CD14-positive monocyte (primary cell): Measurements from ENCODE around the gene AQR. TPM values are rescaled to one million over a fixed set of nuclear protein-coding genes. Genes with fewer than 3 reads are reported as not detected.

Experiments used
- DNase-seq, 3 donors: peaks; one replicate each; pipeline ENCODE4 v3.0.0-alpha.2; 2011 to 2022
- H2AFZ ChIP-seq: 2 replicates; pipeline ENCODE4 v1.6.0; 2012; ENCODE audit warnings: mild to moderate bottlenecking, low read depth, low read length, inconsistent platforms; ENCODE audit not compliant: insufficient read depth, poor library complexity, severe bottlenecking
- H3K27ac ChIP-seq, 2 donors: 1 replicate in 1 of 2; 2 replicates in 1 of 2; pipeline ENCODE4 v1.5.1; 2012 to 2013; ENCODE audit warnings: low read length in 2 of 2, control low read depth in 1 of 2, inconsistent platforms in 1 of 2, low read depth in 1 of 2, mild to moderate bottlenecking in 1 of 2
- H3K27me3 ChIP-seq, 2 donors: one replicate each; pipeline versions ENCODE4 v1.6.0 to v1.6.1; 2011 to 2013; ENCODE audit warnings: low read length in 2 of 2; ENCODE audit not compliant: control insufficient read depth in 2 of 2, insufficient read depth in 2 of 2
- H3K36me3 ChIP-seq, 2 donors: replicated peaks in 1 of 2; 1 replicate in 1 of 2; 2 replicates in 1 of 2; pipeline versions ENCODE4 v1.5.1 to v1.6.1; 2012 to 2013; ENCODE audit warnings: low read length in 2 of 2, control low read depth in 1 of 2, inconsistent platforms in 1 of 2, mild to moderate bottlenecking in 1 of 2; ENCODE audit not compliant: insufficient read depth in 2 of 2, control insufficient read depth in 1 of 2
- H3K4me1 ChIP-seq, 2 donors: 1 replicate in 1 of 2; 2 replicates in 1 of 2; pipeline versions ENCODE4 v1.5.1 to v1.6.1; 2012 to 2013; ENCODE audit warnings: low read length in 2 of 2, control low read depth in 1 of 2, inconsistent platforms in 1 of 2, mild to moderate bottlenecking in 1 of 2, moderate library complexity in 1 of 2; ENCODE audit not compliant: insufficient read depth in 2 of 2, control insufficient read depth in 1 of 2
- H3K4me2 ChIP-seq: replicated peaks from 2 replicates; pipeline ENCODE3; 2012; ENCODE audit warnings: low read length, moderate library complexity, mild to moderate bottlenecking; ENCODE audit not compliant: poor library complexity, severe bottlenecking; ENCODE audit errors: extremely low read depth
- H3K4me3 ChIP-seq, 3 experiments: fragments of 200-600 bp in 1 of 3; sonication (generic) in 1 of 3; replicated peaks in 1 of 3; 1 replicate in 2 of 3; 2 replicates in 1 of 3; pipeline ENCODE4 v1.5.1; 2011 to 2013; ENCODE audit warnings: low read length in 3 of 3, mild to moderate bottlenecking in 3 of 3, control low read depth in 2 of 3, low read depth in 2 of 3, inconsistent platforms in 1 of 3, moderate library complexity in 1 of 3
- H3K79me2 ChIP-seq: 2 replicates; pipeline ENCODE4 v1.6.0; 2012; ENCODE audit warnings: mild to moderate bottlenecking, control low read depth, inconsistent platforms, low read length, moderate library complexity; ENCODE audit not compliant: insufficient read depth
- H3K9ac ChIP-seq: 2 replicates; pipeline ENCODE4 v1.6.0; 2017; ENCODE audit warnings: low read length, mild to moderate bottlenecking; ENCODE audit not compliant: insufficient read depth, poor library complexity, severe bottlenecking
- H3K9me3 ChIP-seq, 2 donors: replicated peaks in 1 of 2; 1 replicate in 1 of 2; 2 replicates in 1 of 2; pipeline versions ENCODE4 v1.5.1 to v1.6.1; 2012 to 2013; ENCODE audit warnings: low read length in 2 of 2, control low read depth in 1 of 2; ENCODE audit not compliant: control insufficient read depth in 1 of 2, insufficient read depth in 1 of 2
- H4K20me1 ChIP-seq: 2 replicates; pipeline ENCODE4 v1.6.0; 2012; ENCODE audit warnings: mild to moderate bottlenecking, low read length, control low read depth, moderate library complexity; ENCODE audit not compliant: insufficient read depth
- H3K27ac Mint-ChIP-seq, 7 donors: one replicate each; pipeline ENCODE4 v1.8.0; 2020; ENCODE audit warnings: mild to moderate bottlenecking in 7 of 7, mixed read lengths in 7 of 7, moderate library complexity in 6 of 7, inconsistent platforms in 2 of 7
- H3K27me3 Mint-ChIP-seq, 3 donors: one replicate each; pipeline ENCODE4 v1.8.0; 2021 to 2022; ENCODE audit warnings: low read depth in 3 of 3, mild to moderate bottlenecking in 3 of 3, mixed read lengths in 3 of 3, moderate library complexity in 3 of 3, inconsistent platforms in 1 of 3
- H3K36me3 Mint-ChIP-seq, 2 donors: one replicate each; pipeline ENCODE4 v1.8.0; 2020; ENCODE audit warnings: mixed read lengths in 2 of 2, inconsistent platforms in 1 of 2, mild to moderate bottlenecking in 1 of 2
- H3K4me1 Mint-ChIP-seq: one replicate; pipeline ENCODE4 v1.8.0; 2020; ENCODE audit warnings: mild to moderate bottlenecking, mixed read lengths
- H3K4me3 Mint-ChIP-seq, 2 donors: one replicate each; pipeline ENCODE4 v1.8.0; 2020; ENCODE audit warnings: mild to moderate bottlenecking in 2 of 2, mixed read lengths in 2 of 2, moderate library complexity in 1 of 2
- H3K9me3 Mint-ChIP-seq, 7 donors: one replicate each; pipeline ENCODE4 v1.8.0; 2020 to 2022; ENCODE audit warnings: mixed read lengths in 7 of 7, mild to moderate bottlenecking in 6 of 7, moderate library complexity in 6 of 7, inconsistent platforms in 2 of 7
- CTCF ChIP-seq: fragments of 200-600 bp; IDR thresholded peaks from one replicate; pipeline ENCODE4 v1.8.0; 2022; ENCODE audit warnings: antibody characterized with exemption, mild to moderate bottlenecking
- WGBS: methylation state at CpG from one replicate; pipeline ENCODE4 v1.1.5; 2013; ENCODE audit warnings: missing lambda C conversion rate; ENCODE audit not compliant: insufficient coverage; 5-methylcytosine and 5-hydroxymethylcytosine counted together
- intact Hi-C, 2 donors: fragments of 100-400 bp; cut with micrococcal nuclease; formaldehyde crosslinking; loops; one replicate each; pipeline versions ENCODE4 v1.15.0 to v1.15.1; 2023
- polyA plus RNA-seq, 3 donors: library from polyadenylated mRNA; depleted of rRNA in 1 of 3; unstranded in 2 of 3; stranded (reverse) in 1 of 3; fragments of 300-500 nt in 2 of 3; fragments of >200 nt in 1 of 3; fragmentation: Illumina TruSeq in 2 of 3; gene quantifications; 1 replicate in 2 of 3; 2 replicates in 1 of 3; pipeline ENCODE4 v1.2.3, GENCODE V29; 2012 to 2021

Gene AQR
- polyA plus RNA-seq, 3 donors = 8.4 to 26.4 (median 16.8) TPM

DNA sequence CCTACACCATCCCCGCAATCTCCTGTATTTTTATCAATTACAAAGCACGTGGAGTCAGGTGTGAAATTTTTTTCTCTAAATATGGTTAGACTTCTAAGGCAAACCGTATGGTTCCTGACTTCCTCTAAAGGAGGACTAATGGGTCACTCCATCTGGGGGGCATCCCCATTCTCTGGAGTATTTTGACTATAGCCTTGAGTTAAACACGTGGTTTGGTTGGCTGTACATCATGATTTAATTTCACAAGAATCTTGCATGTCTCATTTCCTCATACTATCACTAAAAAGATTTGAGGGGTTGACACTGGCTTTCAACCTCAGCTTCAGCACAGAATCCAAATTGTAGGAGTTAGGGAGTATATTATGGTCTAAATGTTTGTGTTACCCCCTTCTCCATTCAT is 43.8 kb upstream of the AQR start:
- H3K27ac Mint-ChIP-seq = peak overlapping the region in 1 of 7 donors; percentile 37
- Histone ChIP-seq H3K27ac (no peak overlapping the region), H3K9me3 (no peaks in the 10 kb centered on the region), H4K20me1 (no peaks in the 10 kb centered on the region), H3K9ac (no peak overlapping the region), H3K79me2 (no peaks in the 10 kb centered on the region), H3K27me3 (no peaks in the 10 kb centered on the region), H3K36me3 (no peaks in the 10 kb centered on the region), H3K4me1 (peaks cover 6 to 7% of the 10 kb centered on the region in 2 donors), H3K4me2 (no peak overlapping the region), H2AFZ (no peak overlapping the region), H3K4me3 (no peak overlapping the region)
- H3K36me3 Mint-ChIP-seq = no peaks in the 10 kb centered on the region
- intact Hi-C loops = no loop called here
- WGBS = no CpG with 5 or more reads among the region's 4 CpGs
- peaks cover 0 to 3% (median 2%) of the 10 kb centered on the region in 3 donors for H3K27me3 Mint-ChIP-seq
- H3K4me3 Mint-ChIP-seq = no peak overlapping the region
- H3K4me1 Mint-ChIP-seq = peaks cover 8% of the 10 kb centered on the region
- DNase-seq = peak; percentile 40 to 69 (median 48)
- TF ChIP-seq CTCF = no peak
- peaks cover 0 to 5% (median 0%) of the 10 kb centered on the region in 7 donors for H3K9me3 Mint-ChIP-seq

GRCh38 chr15:35007397-35007796 is 37.9 kb upstream of the AQR start:
- Mint-ChIP-seq H3K27me3 (peaks cover 0 to 11% (median 9%) of the 10 kb centered on the region in 3 donors), H3K9me3 (peaks cover 0 to 3% (median 0%) of the 10 kb centered on the region in 7 donors), H3K27ac (no peak overlapping the region), H3K4me3 (no peak overlapping the region), H3K36me3 (no peaks in the 10 kb centered on the region), H3K4me1 (no peaks in the 10 kb centered on the region)
- H3K4me1 ChIP-seq = no peaks in the 10 kb centered on the region
- no peaks in the 10 kb centered on the region for H3K36me3 ChIP-seq
- WGBS = no CpG with 5 or more reads among the region's 2 CpGs
- no peaks in the 10 kb centered on the region for H3K79me2 ChIP-seq
- no peak for TF ChIP-seq CTCF
- no peaks in the 10 kb centered on the region for H4K20me1 ChIP-seq
- no peak for DNase-seq
- no peak overlapping the region for H3K4me2 ChIP-seq
- no peak overlapping the region for H3K9ac ChIP-seq
- no peaks in the 10 kb centered on the region for H3K9me3 ChIP-seq
- H3K27me3 ChIP-seq = no peaks in the 10 kb centered on the region
- H2AFZ ChIP-seq = peak overlapping the region; percentile 29
- intact Hi-C loops = no loop called here
- no peak overlapping the region for H3K4me3 ChIP-seq
- H3K27ac ChIP-seq = no peak overlapping the region
